H9 (cell line): ENCODE data around the gene KCNG2. TPM values are rescaled to one million over a fixed set of nuclear protein-coding genes. Genes with fewer than 3 reads are reported as not detected.

Experiments used
- DNase-seq: peaks from one replicate; pipeline ENCODE4 v3.0.0-alpha.2; 2017
- H2AFZ ChIP-seq: one replicate; pipeline ENCODE4 v1.6.1; 2013; ENCODE audit warnings: mild to moderate bottlenecking, low read length, control low read depth, moderate library complexity
- H2AK5ac ChIP-seq: 2 replicates; pipeline ENCODE4 v1.6.1; 2013; ENCODE audit warnings: low read length, control low read depth, mixed read lengths; ENCODE audit not compliant: insufficient read length
- H2BK120ac ChIP-seq: one replicate; pipeline ENCODE4 v1.6.1; 2013; ENCODE audit warnings: low read depth, mild to moderate bottlenecking, low read length, control low read depth, inconsistent platforms; ENCODE audit not compliant: poor library complexity, severe bottlenecking
- H2BK12ac ChIP-seq: 2 replicates; pipeline ENCODE4 v1.6.1; 2013; ENCODE audit warnings: low read length, control low read depth, mixed read lengths, low read depth; ENCODE audit not compliant: insufficient read length
- H2BK15ac ChIP-seq: 2 replicates; pipeline ENCODE4 v1.6.1; 2013; ENCODE audit warnings: low read depth, low read length, control low read depth
- H2BK20ac ChIP-seq: one replicate; pipeline ENCODE4 v1.6.1; 2013; ENCODE audit warnings: low read depth, mild to moderate bottlenecking, low read length, control low read depth, inconsistent platforms; ENCODE audit not compliant: poor library complexity, severe bottlenecking
- H2BK5ac ChIP-seq: 2 replicates; pipeline ENCODE4 v1.6.1; 2013; ENCODE audit warnings: low read length, control low read depth, mixed read lengths; ENCODE audit not compliant: insufficient read length
- H3K14ac ChIP-seq: 2 replicates; pipeline ENCODE4 v1.6.1; 2013; ENCODE audit warnings: low read length, control low read depth; ENCODE audit not compliant: insufficient read depth
- H3K18ac ChIP-seq: 2 replicates; pipeline ENCODE4 v1.6.1; 2013; ENCODE audit warnings: low read depth, mild to moderate bottlenecking, mixed read lengths, low read length, control low read depth; ENCODE audit not compliant: insufficient read length
- H3K23ac ChIP-seq: 2 replicates; pipeline ENCODE4 v1.6.1; 2013; ENCODE audit warnings: low read length, control low read depth, mixed read lengths, low read depth; ENCODE audit not compliant: insufficient read length
- H3K23me2 ChIP-seq: 2 replicates; pipeline ENCODE4 v1.6.1; 2013; ENCODE audit warnings: low read depth, mild to moderate bottlenecking, mixed read lengths, low read length, control low read depth; ENCODE audit not compliant: insufficient read length, poor library complexity, severe bottlenecking
- H3K27ac ChIP-seq: 2 replicates; pipeline ENCODE4 v1.5.1; 2013; ENCODE audit warnings: low read length, control low read depth, mixed read lengths, low read depth; ENCODE audit not compliant: insufficient read length
- H3K27me3 ChIP-seq: 2 replicates; pipeline ENCODE4 v1.6.1; 2013; ENCODE audit warnings: low read length, control low read depth, inconsistent platforms; ENCODE audit not compliant: insufficient read depth
- H3K4ac ChIP-seq: 2 replicates; pipeline ENCODE4 v1.6.1; 2013; ENCODE audit warnings: low read depth, mild to moderate bottlenecking, control low read depth, inconsistent platforms, low read length, moderate library complexity
- H3K4me1 ChIP-seq: 2 replicates; pipeline ENCODE4 v1.6.1; 2013; ENCODE audit warnings: low read length, control low read depth, inconsistent platforms; ENCODE audit not compliant: insufficient read depth
- H3K4me2 ChIP-seq: 2 replicates; pipeline ENCODE4 v1.6.1; 2013; ENCODE audit warnings: low read length, control low read depth, mixed read lengths; ENCODE audit not compliant: insufficient read length, insufficient read depth
- H3K56ac ChIP-seq: 2 replicates; pipeline ENCODE4 v1.6.1; 2013; ENCODE audit warnings: low read depth, mild to moderate bottlenecking, mixed read lengths, low read length, control low read depth; ENCODE audit not compliant: insufficient read length
- H3K79me1 ChIP-seq: 2 replicates; pipeline ENCODE4 v1.6.1; 2013; ENCODE audit warnings: low read depth, mild to moderate bottlenecking, moderate library complexity, low read length, control low read depth, inconsistent platforms; ENCODE audit not compliant: insufficient read depth, poor library complexity, severe bottlenecking
- H3K79me2 ChIP-seq: 2 replicates; pipeline ENCODE4 v1.6.1; 2013; ENCODE audit warnings: low read length, control low read depth, inconsistent platforms; ENCODE audit not compliant: insufficient read depth
- H3K9ac ChIP-seq: 2 replicates; pipeline ENCODE4 v1.6.1; 2013; ENCODE audit warnings: low read length, control low read depth, mixed read lengths; ENCODE audit not compliant: insufficient read length; ENCODE audit errors: extremely low read depth
- H3K9me3 ChIP-seq: one replicate; pipeline ENCODE4 v1.6.1; 2013; ENCODE audit warnings: low read depth, low read length, inconsistent platforms; ENCODE audit not compliant: control insufficient read depth
- H3T11ph ChIP-seq: one replicate; pipeline ENCODE4 v1.6.1; 2013; ENCODE audit warnings: mild to moderate bottlenecking, low read length, control low read depth, inconsistent platforms
- H4K20me1 ChIP-seq: one replicate; pipeline ENCODE4 v1.6.1; 2013; ENCODE audit not compliant: control insufficient read depth, insufficient read length, insufficient read depth
- H4K5ac ChIP-seq: 2 replicates; pipeline ENCODE4 v1.6.1; 2013; ENCODE audit warnings: low read depth, mild to moderate bottlenecking, mixed read lengths, low read length, control low read depth; ENCODE audit not compliant: insufficient read length
- H4K8ac ChIP-seq: replicated peaks from 2 replicates; pipeline ENCODE4 v1.6.1; 2013; ENCODE audit warnings: low read length, control low read depth, mixed read lengths, low read depth; ENCODE audit not compliant: insufficient read length
- H4K91ac ChIP-seq: 2 replicates; pipeline ENCODE4 v1.6.1; 2013; ENCODE audit warnings: low read depth, mild to moderate bottlenecking, moderate library complexity, mixed read lengths, low read length, control low read depth; ENCODE audit not compliant: insufficient read length
- H3K27ac Mint-ChIP-seq, 3 experiments: 2 replicates in 2 of 3; 3 replicates in 1 of 3; pipeline ENCODE4 v1.8.0; 2020 to 2021; ENCODE audit warnings: mixed read lengths in 3 of 3, mild to moderate bottlenecking in 1 of 3, moderate library complexity in 1 of 3
- H3K27me3 Mint-ChIP-seq: 2 replicates; pipeline ENCODE4 v1.8.0; 2021; ENCODE audit warnings: low read depth, mild to moderate bottlenecking, moderate library complexity, mixed read lengths
- H3K36me3 Mint-ChIP-seq, 3 experiments: 2 replicates in 2 of 3; 3 replicates in 1 of 3; pipeline ENCODE4 v1.8.0; 2020 to 2021; ENCODE audit warnings: low read depth in 3 of 3, mixed read lengths in 3 of 3; ENCODE audit not compliant: insufficient read depth in 1 of 3
- H3K4me1 Mint-ChIP-seq, 2 experiments: 2 replicates each; pipeline ENCODE4 v1.8.0; 2020; ENCODE audit warnings: mixed read lengths in 2 of 2
- H3K4me3 Mint-ChIP-seq, 2 experiments: 2 replicates in 1 of 2; 3 replicates in 1 of 2; pipeline ENCODE4 v1.8.0; 2020 to 2021; ENCODE audit warnings: mild to moderate bottlenecking in 2 of 2, mixed read lengths in 2 of 2, moderate library complexity in 1 of 2
- H3K9me3 Mint-ChIP-seq, 2 experiments: 2 replicates in 1 of 2; 3 replicates in 1 of 2; pipeline ENCODE4 v1.8.0; 2020; ENCODE audit warnings: mild to moderate bottlenecking in 2 of 2, mixed read lengths in 2 of 2, moderate library complexity in 1 of 2
- WGBS: extraction: QIAGEN DNeasy Blood & Tissue Kit; methylation state at CpG from one replicate; pipeline ENCODE4 v1.1.7; 2013; ENCODE audit warnings: missing lambda C conversion rate, low lambda C conversion rate, mixed read lengths; ENCODE audit not compliant: insufficient read length; ENCODE audit errors: extremely low coverage; 5-methylcytosine and 5-hydroxymethylcytosine counted together
- total RNA-seq: library from RNA; stranded (reverse); gene quantifications from 2 replicates; pipeline ENCODE4 v1.2.1, GENCODE V29; 2021
- TF ChIP-seq, protein P1 (sequence below): fragments of 200-600 bp; sonication (generic); conservative IDR thresholded peaks from 3 replicates; pipeline ENCODE4 v1.8.0; 2021; ENCODE audit warnings: antibody characterized with exemption, mild to moderate bottlenecking

Gene KCNG2
- total RNA-seq, 1 experiment from 2014 or later, result 0.15 TPM

DNA sequence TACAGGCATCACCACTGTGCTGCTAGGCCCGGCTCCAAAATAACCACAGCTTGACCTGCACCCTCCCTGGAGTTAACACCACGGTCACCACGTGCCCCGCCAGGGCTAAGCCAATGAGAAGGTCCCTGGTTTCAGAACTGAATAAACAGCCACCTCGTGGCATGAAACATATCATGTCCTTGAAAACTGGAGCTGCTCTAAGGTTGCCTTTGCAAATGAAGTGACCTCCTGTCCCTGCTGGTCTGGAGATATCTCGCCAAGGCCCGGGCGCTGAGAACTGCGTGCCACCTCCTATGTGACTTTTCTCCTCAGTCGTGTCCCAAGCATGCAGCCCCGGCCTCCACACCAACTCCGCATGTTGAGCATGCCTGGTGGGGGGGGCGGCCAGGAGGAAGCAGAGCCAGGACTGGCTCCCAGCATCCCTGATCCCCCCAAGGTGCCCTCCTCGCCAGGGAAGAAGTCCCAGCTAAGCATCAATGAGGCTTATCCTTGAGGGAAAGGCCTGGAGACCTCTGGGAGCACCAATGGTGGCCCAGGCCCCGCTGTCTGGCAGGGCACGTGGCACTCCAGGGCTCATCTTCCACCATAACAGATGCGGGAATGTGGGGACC is 16.3 kb upstream of the KCNG2 start:
- no peak overlapping the region for H3K18ac ChIP-seq
- H3K14ac ChIP-seq, result no peak overlapping the region
- H3K79me1 ChIP-seq, result no peaks in the 10 kb centered on the region
- Mint-ChIP-seq H3K9me3 (0 out of 5 replicates have a peak, but pooled peaks cover 0 to 6% of the 10 kb centered on the region in 2 experiments), H3K4me1 (no peaks in the 10 kb centered on the region), H3K4me3 (no peak overlapping the region), H3K27ac (no peak overlapping the region), H3K27me3 (peaks cover 52% of the 10 kb centered on the region), H3K36me3 (no peaks in the 10 kb centered on the region)
- H3K4ac ChIP-seq, result no peak overlapping the region
- no peak overlapping the region for H2BK120ac ChIP-seq
- H3K27ac ChIP-seq, result no peak overlapping the region
- no peak overlapping the region for H3K56ac ChIP-seq
- H4K91ac ChIP-seq, result no peak overlapping the region
- H3K9me3 ChIP-seq, result no peaks in the 10 kb centered on the region
- H2AFZ ChIP-seq, result no peak overlapping the region
- H3T11ph ChIP-seq, result no peak overlapping the region
- H2BK5ac ChIP-seq, result no peak overlapping the region
- no peak overlapping the region for H2BK20ac ChIP-seq
- WGBS, result no CpG with 5 or more reads among the region's 17 CpGs
- H3K9ac ChIP-seq, result no peak overlapping the region
- no peak overlapping the region for H2BK15ac ChIP-seq
- peaks cover 1% of the 10 kb centered on the region; the same call in 1 of the 2 replicates for H3K27me3 ChIP-seq
- no peak overlapping the region for H3K4me2 ChIP-seq
- H2BK12ac ChIP-seq, result no peak overlapping the region
- DNase-seq, result no peak
- H4K20me1 ChIP-seq, result no peaks in the 10 kb centered on the region
- no peak overlapping the region for H3K23ac ChIP-seq
- H3K4me1 ChIP-seq, result no peaks in the 10 kb centered on the region
- no peak overlapping the region for H4K5ac ChIP-seq
- H2AK5ac ChIP-seq, result no peak overlapping the region
- H4K8ac ChIP-seq, result no peak overlapping the region
- TF ChIP-seq, protein P1, sequence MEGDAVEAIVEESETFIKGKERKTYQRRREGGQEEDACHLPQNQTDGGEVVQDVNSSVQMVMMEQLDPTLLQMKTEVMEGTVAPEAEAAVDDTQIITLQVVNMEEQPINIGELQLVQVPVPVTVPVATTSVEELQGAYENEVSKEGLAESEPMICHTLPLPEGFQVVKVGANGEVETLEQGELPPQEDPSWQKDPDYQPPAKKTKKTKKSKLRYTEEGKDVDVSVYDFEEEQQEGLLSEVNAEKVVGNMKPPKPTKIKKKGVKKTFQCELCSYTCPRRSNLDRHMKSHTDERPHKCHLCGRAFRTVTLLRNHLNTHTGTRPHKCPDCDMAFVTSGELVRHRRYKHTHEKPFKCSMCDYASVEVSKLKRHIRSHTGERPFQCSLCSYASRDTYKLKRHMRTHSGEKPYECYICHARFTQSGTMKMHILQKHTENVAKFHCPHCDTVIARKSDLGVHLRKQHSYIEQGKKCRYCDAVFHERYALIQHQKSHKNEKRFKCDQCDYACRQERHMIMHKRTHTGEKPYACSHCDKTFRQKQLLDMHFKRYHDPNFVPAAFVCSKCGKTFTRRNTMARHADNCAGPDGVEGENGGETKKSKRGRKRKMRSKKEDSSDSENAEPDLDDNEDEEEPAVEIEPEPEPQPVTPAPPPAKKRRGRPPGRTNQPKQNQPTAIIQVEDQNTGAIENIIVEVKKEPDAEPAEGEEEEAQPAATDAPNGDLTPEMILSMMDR, result no peak
- H3K23me2 ChIP-seq, result no peaks in the 10 kb centered on the region
- no peaks in the 10 kb centered on the region for H3K79me2 ChIP-seq
